Endometrial microvascular endothelial cells (primary cell): ENCODE results near the gene DDA1. TPM values are rescaled to one million over a fixed set of nuclear protein-coding genes. Genes with fewer than 3 reads are reported as not detected.

Experiments used
- in situ Hi-C: cut with HindIII; loops from 2 replicates; pipeline ENCODE4 v1.10.0; 2017; ENCODE audit warnings: low sequenced_read_pairs, low pct_unique_long_range_greater_than_20kb; ENCODE audit errors: inconsistent ontology term
- total RNA-seq: library from RNA; depleted of rRNA; stranded (reverse); fragments of >200 nt; gene quantifications from one replicate; pipeline ENCODE4 v1.2.3, GENCODE V29; 2015; ENCODE audit errors: inconsistent ontology term

DDA1 gene
- total RNA-seq, 1 donor from 2014 or later, result 48.1 TPM

- in situ Hi-C loops, result no loop called here
Measured at GRCh38 chr19:17305517-17306284, 3.7 kb upstream of the DDA1 start, which contains the start of gene MRPL34. Gene MRPL34 (plus strand): TSS chr19:17305872. CDS start chr19:17305893, 21 bp downstream.

DNA sequence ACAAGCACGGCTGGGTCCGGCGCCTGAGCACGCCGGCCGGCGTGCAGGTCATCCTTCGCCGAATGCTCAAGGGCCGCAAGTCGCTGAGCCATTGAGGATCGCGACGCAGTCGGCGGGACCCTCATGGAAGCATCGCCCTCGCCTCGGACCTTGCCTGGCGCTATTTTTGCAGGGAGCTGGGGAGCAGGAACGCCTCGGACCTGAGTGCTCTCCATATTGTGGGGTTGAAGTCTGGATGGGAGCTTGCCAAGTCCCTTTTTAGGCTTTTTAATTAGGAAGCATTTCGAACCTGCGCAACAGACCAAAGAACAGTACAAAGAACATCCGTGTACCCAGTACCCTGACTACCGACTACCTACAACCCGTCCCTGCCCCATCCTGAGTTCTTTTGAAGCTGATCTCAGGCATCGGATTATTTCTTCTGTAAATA is 3.1 kb upstream of the DDA1 start:
- in situ Hi-C loops, result no loop called here

DNA sequence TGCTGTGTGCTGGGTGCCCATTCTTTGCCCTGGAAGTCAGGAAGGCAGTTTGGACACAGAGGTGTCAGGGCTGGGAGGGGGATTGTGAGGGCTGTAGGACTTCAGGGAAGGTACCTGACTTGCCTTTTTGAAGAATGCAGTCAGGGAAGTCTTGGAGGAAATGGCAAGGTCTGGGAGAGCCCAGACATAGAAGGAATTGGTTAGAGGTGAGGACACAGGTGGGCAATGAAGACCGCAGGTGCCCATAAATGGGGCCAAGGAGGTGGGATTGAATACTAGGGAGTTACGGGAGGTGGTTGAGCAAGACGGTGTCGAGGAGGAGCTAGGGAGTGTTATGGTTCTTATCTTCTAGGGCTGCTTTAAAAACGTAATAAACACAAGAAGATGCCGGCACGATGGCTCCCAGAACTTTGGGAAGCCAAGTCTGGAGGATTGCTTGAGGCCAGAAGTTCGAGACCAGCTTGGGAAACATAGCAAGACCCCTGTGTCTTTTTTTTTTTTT is 1.4 kb upstream of the DDA1 start:
- in situ Hi-C loops, result no loop called here

DNA sequence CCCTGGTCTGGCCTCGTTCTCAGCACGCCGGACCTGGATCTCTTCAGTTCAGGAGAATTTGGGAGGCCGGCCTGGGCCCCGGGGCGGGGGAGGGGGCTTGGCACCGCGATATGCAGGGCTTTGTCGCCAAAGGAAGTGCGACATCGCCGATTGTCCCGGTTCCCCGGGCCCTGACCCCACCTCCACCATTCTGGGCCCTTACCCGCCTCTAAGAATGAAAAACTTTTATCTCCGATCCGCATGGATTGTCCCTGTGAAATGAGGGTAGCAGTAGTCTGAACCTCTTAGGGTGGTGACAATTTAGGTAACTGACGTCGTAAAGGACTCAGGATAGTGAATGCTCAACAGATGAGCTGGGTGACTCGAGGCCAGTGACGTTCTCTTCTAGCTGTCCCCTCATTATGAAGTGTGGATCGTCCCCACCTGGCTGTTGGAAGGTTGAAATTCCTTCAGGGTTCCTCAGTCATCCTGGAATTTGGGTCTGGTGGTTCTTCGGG is 650 bp downstream of the DDA1 start:
- in situ Hi-C loops, result no loop called here

DNA sequence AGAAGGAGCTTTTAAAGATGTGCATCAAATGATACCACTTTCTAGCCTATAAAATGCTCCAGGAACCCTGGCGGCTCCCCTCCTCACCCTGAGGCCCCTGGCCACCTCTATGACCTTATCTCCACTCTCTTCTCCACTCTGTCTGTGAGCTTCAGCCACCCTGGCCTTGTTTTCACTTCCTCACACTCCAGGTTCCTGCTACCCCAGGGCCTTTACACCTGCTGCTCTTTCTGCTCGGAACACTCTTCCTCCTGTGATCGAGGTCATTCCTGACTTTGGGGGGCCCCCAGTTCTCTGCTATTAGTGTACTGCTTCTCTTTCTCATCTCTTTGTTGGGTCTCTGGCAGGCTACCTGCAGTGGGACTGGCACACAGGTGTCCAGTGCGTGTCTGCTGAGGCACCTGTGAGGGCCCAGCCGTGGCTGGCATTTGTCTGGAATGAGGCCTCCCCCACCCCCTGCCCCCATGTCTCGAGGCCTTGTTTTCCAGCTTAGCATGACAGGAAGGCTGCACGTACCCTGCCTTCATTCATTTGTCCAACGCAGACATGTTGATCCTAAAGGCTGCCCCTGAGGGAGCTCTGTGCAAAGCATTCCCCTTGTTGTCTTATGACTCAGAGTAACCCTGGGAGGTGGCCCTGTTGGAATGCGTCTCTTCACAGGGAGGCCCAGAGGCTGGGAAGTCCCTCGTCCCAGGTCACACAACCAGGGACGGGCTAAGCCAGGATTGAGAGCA is 2.3 kb downstream of the DDA1 start:
- in situ Hi-C loops, result no loop called here

DNA sequence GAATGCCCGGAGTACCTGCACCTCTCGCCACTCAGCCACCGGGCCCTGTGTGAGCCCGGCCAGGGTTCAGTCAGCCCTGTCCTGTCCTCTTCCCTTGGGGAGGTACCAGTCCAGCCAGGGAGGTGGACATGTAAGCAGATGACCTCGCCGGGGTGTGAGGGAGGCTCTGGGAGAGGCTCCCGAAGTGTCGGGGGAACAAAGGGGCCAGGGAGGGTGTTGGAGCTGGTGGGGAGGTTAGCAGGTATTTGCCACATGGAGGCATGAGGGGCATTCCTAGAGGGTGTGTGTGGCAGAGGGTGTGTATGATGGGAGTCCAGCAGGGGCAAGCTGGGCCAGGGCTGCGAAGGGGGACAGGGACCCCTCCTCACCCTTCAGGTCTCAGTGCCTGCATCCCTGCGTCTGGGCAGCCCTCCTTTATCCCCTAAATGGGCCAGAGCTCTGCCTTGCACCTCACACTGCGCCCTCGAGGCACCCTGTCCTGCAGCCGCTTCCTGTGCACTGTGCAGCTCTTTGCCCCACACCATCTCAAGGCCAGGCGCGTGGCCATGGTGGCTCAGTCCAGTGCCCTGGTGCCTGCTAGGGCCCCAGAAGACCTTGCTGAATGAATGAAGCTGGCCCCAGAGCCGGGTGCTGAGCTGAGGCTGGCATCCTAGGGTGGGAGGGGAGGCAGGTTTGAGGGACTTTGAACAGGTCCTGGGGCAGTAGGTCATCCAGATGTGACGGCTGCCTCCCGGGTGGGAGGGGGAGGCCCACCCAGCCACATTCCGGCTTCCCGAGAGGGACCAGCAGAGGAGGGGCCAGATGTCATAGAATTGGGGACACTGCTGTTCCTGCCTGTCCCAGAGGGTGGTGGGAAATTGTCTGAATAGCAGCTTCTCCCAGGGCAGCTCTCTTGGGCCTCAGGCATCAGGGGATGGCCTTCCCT is 3.1 kb downstream of the DDA1 start:
- in situ Hi-C loops, result no loop called here

GRCh38 chr19:17314007-17314593 is 4.7 kb downstream of the DDA1 start:
- in situ Hi-C loops, result no loop called here

DNA sequence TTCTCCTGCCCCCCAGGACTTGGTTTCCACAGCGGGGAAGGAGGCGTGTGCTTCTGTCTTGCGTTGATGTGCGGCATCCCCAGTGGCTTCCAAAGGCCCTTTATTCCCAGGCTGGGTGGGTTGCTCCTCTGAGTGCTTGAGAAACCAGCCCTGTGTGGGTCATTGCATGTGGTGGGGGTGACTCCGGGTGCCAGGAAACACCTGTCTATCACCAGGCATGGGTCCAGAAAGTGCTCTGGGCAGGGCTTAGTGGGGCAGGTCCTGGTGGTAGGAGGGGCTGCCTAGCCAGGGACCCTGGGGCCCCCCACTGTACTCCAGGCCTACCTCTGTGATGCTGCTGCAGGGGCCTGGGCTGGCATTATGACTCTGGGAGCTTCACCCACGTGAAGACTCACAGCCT is 9.6 kb downstream of the DDA1 start:
- in situ Hi-C loops, result no loop called here

DNA sequence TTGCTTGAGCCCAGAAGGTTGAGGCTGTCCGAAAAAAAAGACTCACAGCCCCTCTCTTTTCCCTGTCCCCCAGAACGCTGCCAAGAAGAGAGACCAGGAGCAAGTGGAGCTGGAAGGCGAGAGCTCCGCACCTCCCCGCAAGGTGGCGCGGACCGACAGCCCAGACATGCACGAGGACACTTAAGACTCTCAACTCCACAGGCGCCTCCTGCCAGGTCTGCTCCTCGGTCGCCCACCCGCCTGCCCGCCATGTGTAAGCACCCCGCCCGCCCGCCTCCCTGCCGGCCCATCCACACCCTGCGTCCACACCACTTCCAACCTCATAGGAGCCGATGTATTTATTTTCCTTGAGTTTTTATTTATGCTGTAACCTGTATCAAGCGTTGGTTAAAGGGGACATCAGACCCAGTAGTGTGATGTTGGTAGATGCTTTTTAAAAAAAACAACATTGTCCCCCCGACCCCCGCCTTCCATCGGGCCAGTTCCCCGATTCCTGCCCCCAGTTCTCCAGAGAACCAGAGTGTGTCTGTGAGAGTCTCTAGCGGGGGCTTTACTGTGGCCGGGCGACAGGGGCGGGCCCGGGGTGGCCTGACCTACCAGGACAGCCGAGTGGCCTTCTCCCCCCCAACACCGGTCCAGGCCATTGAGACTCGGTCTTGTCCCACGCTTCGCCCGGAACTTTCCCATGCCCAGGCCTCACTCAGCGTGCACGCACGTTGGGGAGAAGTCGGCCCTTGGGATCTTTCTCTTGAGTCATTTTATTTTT is 10.3 kb downstream of the DDA1 start:
- in situ Hi-C loops, result no loop called here

GRCh38 chr19:17320435-17320834 is 11.1 kb downstream of the DDA1 start:
- in situ Hi-C loops, result no loop called here

DNA sequence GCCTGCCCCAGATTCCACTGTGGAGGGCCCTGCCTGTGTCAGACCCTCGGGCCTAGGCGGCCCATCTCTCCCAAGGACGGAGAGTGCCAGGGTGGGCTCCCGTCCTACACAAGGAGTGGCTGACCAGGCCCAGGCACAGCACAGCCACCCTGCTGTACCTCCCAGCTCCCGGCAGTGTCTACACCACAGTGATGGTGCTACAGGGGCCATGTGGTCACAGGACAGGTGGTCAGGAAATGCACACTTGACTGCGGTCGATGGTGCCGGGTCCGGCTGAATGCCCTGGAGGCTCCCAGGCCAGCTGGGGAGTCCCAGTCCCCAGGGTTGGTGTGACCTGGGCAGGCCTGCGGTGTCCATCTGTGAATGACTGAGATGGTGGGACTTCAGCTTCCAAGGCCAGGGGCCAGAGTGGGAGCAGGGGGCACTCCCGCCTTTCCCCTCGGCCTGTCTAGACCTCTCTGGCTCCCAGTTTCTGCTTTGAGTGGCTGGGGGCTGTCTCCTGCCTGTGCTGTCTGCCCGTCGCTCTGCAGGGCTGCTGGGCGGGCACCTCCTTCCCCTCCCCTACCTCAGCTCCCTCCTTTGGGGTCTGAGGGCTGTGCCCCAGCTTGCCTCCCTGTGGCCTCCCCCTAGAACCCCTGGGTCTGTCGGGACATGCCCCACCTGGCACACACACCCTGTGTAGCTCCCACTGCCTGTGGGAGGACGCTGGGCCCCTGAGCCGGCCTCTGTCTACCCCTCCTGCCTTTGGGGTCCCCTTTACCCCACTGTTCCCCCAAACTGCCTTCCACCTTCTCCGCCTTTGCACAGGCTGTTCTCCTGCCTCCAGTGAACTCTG is 12.5 kb downstream of the DDA1 start:
- in situ Hi-C loops, result no loop called here

GRCh38 chr19:17322854-17323253 is 13.5 kb downstream of the DDA1 start:
- in situ Hi-C loops, result no loop called here

DNA sequence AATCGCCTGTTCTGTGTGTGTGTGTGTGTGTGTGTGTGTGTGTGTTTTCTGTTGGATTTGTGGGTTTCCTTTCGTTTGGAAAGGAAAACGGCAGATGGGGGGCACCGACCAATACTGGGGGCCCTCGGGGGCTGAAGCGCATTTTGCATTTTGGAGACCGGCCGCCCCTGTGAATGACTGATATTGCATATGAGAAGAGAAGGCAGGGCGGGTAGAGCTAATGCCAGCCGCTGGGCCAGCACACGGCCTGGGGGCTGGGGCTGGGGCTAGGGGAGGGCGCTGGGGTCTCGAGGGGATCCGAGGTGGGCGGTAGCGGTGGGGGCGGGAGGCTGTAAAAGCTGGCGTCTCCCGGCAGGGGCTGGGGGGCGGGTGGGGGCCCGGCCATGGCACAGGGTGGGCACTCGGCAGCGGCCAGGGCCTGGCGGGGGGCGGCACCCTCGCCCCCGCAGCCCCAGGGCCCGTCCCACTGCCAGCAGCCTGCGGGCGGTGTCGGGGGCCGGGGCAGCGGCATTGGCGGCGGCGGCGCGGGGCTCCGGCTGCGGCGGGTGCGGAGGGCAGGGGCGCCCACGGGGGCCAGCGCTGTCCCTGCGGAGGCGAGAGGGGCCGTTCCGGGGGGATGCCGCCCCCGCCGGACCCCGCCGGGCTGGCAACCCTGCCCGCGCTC is 14.1 kb downstream of the DDA1 start:
- in situ Hi-C loops, result no loop called here

- in situ Hi-C loops, result no loop called here
Measured at GRCh38 chr19:17323964-17324332, 14.6 kb downstream of the DDA1 start.

DNA sequence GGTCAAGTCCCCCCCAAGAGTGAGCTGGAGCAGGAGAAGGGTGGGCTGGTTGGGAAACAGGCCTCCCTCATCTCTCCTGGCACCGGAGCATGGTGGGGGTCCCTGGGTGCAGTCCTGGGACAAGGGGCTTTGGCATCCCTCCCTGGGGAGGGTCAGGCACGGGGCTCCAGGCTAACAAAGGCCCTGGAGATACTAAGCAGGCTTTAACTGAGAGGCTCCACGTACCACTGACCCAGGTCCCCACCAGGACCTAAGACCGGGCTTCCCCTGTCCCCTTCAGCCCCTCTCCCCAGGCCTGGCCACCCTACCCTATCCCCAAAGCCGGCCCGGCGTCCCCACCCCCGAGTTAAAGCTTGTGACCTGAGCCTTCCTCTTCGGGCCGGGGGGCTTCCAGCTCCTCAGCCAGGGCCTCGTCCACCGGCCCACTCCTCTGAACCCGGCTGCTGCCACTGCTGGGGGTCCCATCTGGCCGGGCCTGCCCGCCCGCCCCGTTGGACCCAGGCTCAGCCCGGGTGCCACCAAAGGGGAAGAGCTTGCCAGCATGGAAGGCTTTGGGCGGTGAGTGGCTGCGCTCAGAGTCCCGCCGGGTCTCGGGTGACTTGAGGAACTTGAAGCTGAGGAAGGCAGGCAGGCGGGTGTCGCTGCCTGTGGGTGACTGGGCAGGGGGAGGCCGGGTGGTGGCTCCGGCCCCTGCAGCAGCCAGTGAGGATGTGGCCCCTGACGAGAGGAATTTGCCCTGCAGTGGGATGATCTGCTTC is 15.2 kb downstream of the DDA1 start:
- in situ Hi-C loops, result no loop called here

DNA sequence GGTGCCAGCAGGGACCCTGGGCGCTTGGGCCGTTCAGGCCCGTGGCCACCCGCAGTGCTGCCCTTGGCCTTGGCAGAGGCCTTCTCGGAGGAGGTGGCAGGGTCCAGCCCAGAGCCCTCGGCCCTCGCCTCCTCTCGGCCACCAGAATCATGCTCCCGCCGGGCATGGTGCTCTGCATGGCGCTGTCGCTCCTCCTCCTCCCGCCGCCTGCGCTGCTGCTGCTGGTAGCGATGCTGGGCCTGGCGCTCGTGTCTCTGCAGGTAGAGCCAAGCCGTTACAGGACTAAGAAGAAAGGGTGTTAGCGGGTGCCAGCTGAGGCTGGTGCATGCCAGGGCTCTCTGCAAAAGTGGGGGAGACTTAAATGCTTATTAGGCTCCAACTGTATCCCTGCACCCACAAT is 15.8 kb downstream of the DDA1 start:
- in situ Hi-C loops, result no loop called here
